ENCODE data around the gene CCDC142. TPM values are rescaled to one million over a fixed set of nuclear protein-coding genes. Genes with fewer than 3 reads are reported as not detected.
A peak's percentile ranks its signal among the peaks of the same experiment; 100 is the strongest.

The CCDC142 gene
- total and polyA plus RNA-seq, 10 of the 15 experiments (the other 5 are each of a cell fraction or from before 2014, with no cell fraction given), result 0.93 to 16.9 (median 9.0) TPM

GRCh38 chr2:74441690-74442482 lies 40.9 kb downstream of the CCDC142 start, which contains the start of gene RTKN:
TSS of gene RTKN (minus strand) at chr2:74441937. CDS start at chr2:74441816, 121 bp downstream.
- Histone ChIP-seq H3K27me3 (replicated peaks in 1 of 2; ENCODE audit: control insufficient read depth in 2 of 2, insufficient read depth in 2 of 2, low read length in 1 of 2) (peaks cover 2 to 10% of the 10 kb centered on the region in 2 experiments; a peak in 3 of 4 replicates), H3K4me2 (ENCODE audit: control insufficient read depth, insufficient read depth) (peak within 1 kb of the TSS; percentile 81), H3K9me3 (replicated peaks; ENCODE audit: control insufficient read depth, insufficient read depth, low read length) (no peaks in the 10 kb centered on the region), H3K4me3 (no peak within 1 kb of the TSS), H3K36me3 (ENCODE audit: control insufficient read depth in 2 of 2, insufficient read depth in 2 of 2, low read length in 1 of 2) (no peaks in the 10 kb centered on the region), H3K27ac (ENCODE audit: control insufficient read depth, insufficient read depth) (no peak within 1 kb of the TSS), H3K79me2 (ENCODE audit: control insufficient read depth, insufficient read depth, low read length) (no peaks in the 10 kb centered on the region; the same call in 1 of the 2 replicates), H4K20me1 (ENCODE audit: control insufficient read depth, insufficient read depth) (no peaks in the 10 kb centered on the region), H3K4me1 (ENCODE audit: control insufficient read depth, insufficient read depth, low read length) (peaks cover 20% of the 10 kb centered on the region), H2AFZ (ENCODE audit: control insufficient read depth, low read depth, low read length) (peak within 1 kb of the TSS; percentile 89), H3K9ac (ENCODE audit: control insufficient read depth, insufficient read depth, low read length) (peak within 1 kb of the TSS; percentile 62; the same call in 1 of the 2 replicates)
- WGBS (ENCODE audit: insufficient coverage, insufficient replicate concordance, low lambda C conversion rate, missing lambda C conversion rate), result 36% methylated on average over 75 of the region's 75 CpGs
- ChIA-PET CTCF (interaction anchor here (0.7 to 1.7 kb wide), 3 partner anchors 13 to 114 kb away, joined by 3 to 6 read pairs (median 3); partner anchors contain the start of gene INO80B), SMC1A (ENCODE audit: uncharacterized antibody, unreplicated experiment) (interaction anchor here (0.9 to 2.0 kb wide), 4 partner anchors 13 to 16 kb away, joined by 3 to 9 read pairs (median 6); partner anchors contain the start of genes INO80B and WBP1), RAD21 (ENCODE audit: unreplicated experiment) (no interaction called here), POLR2A (interaction anchor here (0.6 to 3.2 kb wide), 3 partner anchors 13 to 18 kb away, joined by 3 to 29 read pairs (median 16); partner anchors contain the start of genes INO80B and WBP1)
- intact Hi-C loops (cut with micrococcal nuclease; ENCODE audit: unreplicated experiment), result no loop called here
- DNase-seq (ENCODE audit: low read depth, low spot score) (no peak), FAIRE-seq (no peak), ATAC-seq (peak; percentile 27)
- BruUV-seq (replicated peaks), result no TSS peak
- in situ Hi-C loops (cut with MboI), result no loop called here
- TF ChIP-seq IKZF1 (conservative IDR thresholded peaks at IDR 0.05) (peak; percentile 56), E2F8 (IDR thresholded peaks at IDR 0.05; ENCODE audit: low read depth, partially characterized antibody) (no peak), ZNF687 (IDR thresholded peaks at IDR 0.05) (peak; percentile 77; the same call in 1 of the 2 replicates), GATAD2B (conservative IDR thresholded peaks at IDR 0.05; ENCODE audit: low read depth) (peak; percentile 49; the same call in 1 of the 2 replicates), ZBTB33 (IDR thresholded peaks at IDR 0.05) (no peak), EGR1 (IDR thresholded peaks at IDR 0.05; ENCODE audit: borderline replicate concordance in 1 of 2, low read depth in 2 of 2, low read length in 2 of 2) (0 out of 3 replicates have a peak, but pooled peaks of 1 of the 2 experiments have one; percentile 19)

Measured in GM12878 (cell line).